ENCODE data around the gene AMOTL1.

Gene AMOTL1

DNA sequence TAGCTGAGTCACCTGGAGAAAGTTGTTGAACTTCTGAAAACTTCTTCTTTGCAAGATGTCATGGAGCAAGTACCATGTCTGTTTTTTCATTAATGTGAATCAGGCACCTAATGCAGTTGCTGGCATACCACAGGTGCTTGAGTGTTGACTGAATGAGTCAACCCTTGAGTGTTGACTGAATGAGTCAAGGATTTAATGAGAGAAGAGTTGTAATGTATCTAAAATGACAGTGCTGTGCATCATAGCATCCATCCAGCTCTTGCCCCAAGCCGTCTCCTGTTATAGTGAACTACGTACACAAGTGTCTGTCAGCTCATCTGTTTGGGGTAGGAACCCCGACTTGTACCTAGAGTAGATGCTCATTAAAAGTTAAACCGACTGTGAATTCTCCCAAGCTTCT, 112.1 kb downstream of the AMOTL1 start:
- Histone ChIP-seq H3K27ac (replicated peaks) (no peak overlapping the region), H3K4me3 (replicated peaks; ENCODE audit: insufficient read depth, low read length) (no peak overlapping the region), H3K27me3 (ENCODE audit: insufficient read depth, poor library complexity, severe bottlenecking) (no peaks in the 10 kb centered on the region)
- TF ChIP-seq SPI1 (IDR thresholded peaks at IDR 0.05; ENCODE audit: borderline replicate concordance, low read depth) (no peak), CTCF (IDR thresholded peaks at IDR 0.05; ENCODE audit: insufficient read depth, low read length) (no peak), POLR2AphosphoS5 (IDR thresholded peaks at IDR 0.05; ENCODE audit: low read depth) (no peak), GABPA (IDR thresholded peaks at IDR 0.05; ENCODE audit: low read depth) (no peak)
- TF ChIP-seq, protein P1, sequence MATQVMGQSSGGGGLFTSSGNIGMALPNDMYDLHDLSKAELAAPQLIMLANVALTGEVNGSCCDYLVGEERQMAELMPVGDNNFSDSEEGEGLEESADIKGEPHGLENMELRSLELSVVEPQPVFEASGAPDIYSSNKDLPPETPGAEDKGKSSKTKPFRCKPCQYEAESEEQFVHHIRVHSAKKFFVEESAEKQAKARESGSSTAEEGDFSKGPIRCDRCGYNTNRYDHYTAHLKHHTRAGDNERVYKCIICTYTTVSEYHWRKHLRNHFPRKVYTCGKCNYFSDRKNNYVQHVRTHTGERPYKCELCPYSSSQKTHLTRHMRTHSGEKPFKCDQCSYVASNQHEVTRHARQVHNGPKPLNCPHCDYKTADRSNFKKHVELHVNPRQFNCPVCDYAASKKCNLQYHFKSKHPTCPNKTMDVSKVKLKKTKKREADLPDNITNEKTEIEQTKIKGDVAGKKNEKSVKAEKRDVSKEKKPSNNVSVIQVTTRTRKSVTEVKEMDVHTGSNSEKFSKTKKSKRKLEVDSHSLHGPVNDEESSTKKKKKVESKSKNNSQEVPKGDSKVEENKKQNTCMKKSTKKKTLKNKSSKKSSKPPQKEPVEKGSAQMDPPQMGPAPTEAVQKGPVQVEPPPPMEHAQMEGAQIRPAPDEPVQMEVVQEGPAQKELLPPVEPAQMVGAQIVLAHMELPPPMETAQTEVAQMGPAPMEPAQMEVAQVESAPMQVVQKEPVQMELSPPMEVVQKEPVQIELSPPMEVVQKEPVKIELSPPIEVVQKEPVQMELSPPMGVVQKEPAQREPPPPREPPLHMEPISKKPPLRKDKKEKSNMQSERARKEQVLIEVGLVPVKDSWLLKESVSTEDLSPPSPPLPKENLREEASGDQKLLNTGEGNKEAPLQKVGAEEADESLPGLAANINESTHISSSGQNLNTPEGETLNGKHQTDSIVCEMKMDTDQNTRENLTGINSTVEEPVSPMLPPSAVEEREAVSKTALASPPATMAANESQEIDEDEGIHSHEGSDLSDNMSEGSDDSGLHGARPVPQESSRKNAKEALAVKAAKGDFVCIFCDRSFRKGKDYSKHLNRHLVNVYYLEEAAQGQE (IDR thresholded peaks at IDR 0.05; ENCODE audit: insufficient replicate concordance, low read depth): no peak
- DNase-seq (ENCODE audit: low read depth in 1 of 2, low spot score in 1 of 2): no peak

DNA sequence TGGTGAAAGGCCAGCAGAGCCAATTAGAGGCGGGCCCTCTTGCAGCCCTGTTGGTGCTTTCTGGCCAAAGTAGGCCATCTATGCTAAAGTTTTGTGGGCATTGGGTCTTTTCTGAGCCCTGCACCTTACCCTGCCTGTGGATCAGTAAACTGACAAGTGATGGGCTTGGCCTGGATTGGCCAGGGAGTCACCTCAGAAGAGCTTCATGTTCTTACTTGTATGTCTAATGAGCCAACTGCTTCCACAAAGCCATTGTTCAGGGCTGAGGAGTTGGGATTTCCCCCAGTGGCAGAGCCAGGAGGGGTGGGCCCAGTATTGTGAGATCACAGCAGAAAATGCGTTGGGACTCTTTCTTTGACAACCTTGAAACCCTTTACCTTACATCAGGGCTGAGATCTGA, 114.8 kb downstream of the AMOTL1 start:
- TF ChIP-seq GABPA (IDR thresholded peaks at IDR 0.05; ENCODE audit: low read depth) (no peak), SPI1 (IDR thresholded peaks at IDR 0.05; ENCODE audit: borderline replicate concordance, low read depth) (no peak), CTCF (IDR thresholded peaks at IDR 0.05; ENCODE audit: insufficient read depth, low read length) (no peak), POLR2AphosphoS5 (IDR thresholded peaks at IDR 0.05; ENCODE audit: low read depth) (no peak)
- TF ChIP-seq, protein P1 (IDR thresholded peaks at IDR 0.05; ENCODE audit: insufficient replicate concordance, low read depth): no peak
- Histone ChIP-seq H3K4me3 (replicated peaks; ENCODE audit: insufficient read depth, low read length) (no peak overlapping the region), H3K27ac (replicated peaks) (no peak overlapping the region), H3K27me3 (ENCODE audit: insufficient read depth, poor library complexity, severe bottlenecking) (no peaks in the 10 kb centered on the region)
- no peak for DNase-seq (ENCODE audit: low read depth in 1 of 2, low spot score in 1 of 2)

- DNase-seq (ENCODE audit: low read depth in 1 of 2, low spot score in 1 of 2): no peak
- H3K4me3 ChIP-seq (replicated peaks; ENCODE audit: insufficient read depth, low read length): no peak overlapping the region
- TF ChIP-seq GABPA (IDR thresholded peaks at IDR 0.05; ENCODE audit: low read depth): no peak
- TF ChIP-seq, protein P1 (IDR thresholded peaks at IDR 0.05; ENCODE audit: insufficient replicate concordance, low read depth): no peak
- no peak for TF ChIP-seq POLR2AphosphoS5 (IDR thresholded peaks at IDR 0.05; ENCODE audit: low read depth)
- TF ChIP-seq CTCF (IDR thresholded peaks at IDR 0.05; ENCODE audit: insufficient read depth, low read length): no peak
- no peak for TF ChIP-seq SPI1 (IDR thresholded peaks at IDR 0.05; ENCODE audit: borderline replicate concordance, low read depth)
- H3K27me3 ChIP-seq (ENCODE audit: insufficient read depth, poor library complexity, severe bottlenecking): no peaks in the 10 kb centered on the region
- H3K27ac ChIP-seq (replicated peaks): no peak overlapping the region
These were observed 115.7 kb downstream of the AMOTL1 start for GRCh38 chr11:94883878-94884277.
